Activated CD8-positive, alpha-beta memory T cell treated with anti-CD3 and anti-CD28 coated beads for 1 hour (primary cell): Measurements from ENCODE around the gene CALML6.
"Not testable (repeated sequence)": the region's sequence is repeated elsewhere in the genome, so short reads cannot be mapped to it uniquely, and the experiment has no call there.

Source experiments
- DNase-seq, 2 donors: peaks; one replicate each; pipeline ENCODE4 v3.0.0-alpha.2; 2020; ENCODE audit warnings: low read depth in 1 of 2; ENCODE audit errors: extremely low read depth in 1 of 2

Gene CALML6

GRCh38 chr1:1924386-1924785 is 9.3 kb downstream of the CALML6 start:
- DNase-seq = no peak

GRCh38 chr1:1924849-1925248 is 9.8 kb downstream of the CALML6 start:
- no peak for DNase-seq

- no peak for DNase-seq
These were observed 10.6 kb downstream of the CALML6 start for GRCh38 chr1:1925437-1926345.

GRCh38 chr1:1926346-1926811 is 11.3 kb downstream of the CALML6 start:
- no peak for DNase-seq

GRCh38 chr1:1926886-1927660 is 12.0 kb downstream of the CALML6 start:
- no peak for DNase-seq

- no peak for DNase-seq
These were observed 12.7 kb downstream of the CALML6 start for GRCh38 chr1:1927751-1928150.

- no peak for DNase-seq
These were observed 13.4 kb downstream of the CALML6 start for GRCh38 chr1:1928231-1929101.

GRCh38 chr1:1929102-1929638 is 14.1 kb downstream of the CALML6 start:
- DNase-seq = no peak

GRCh38 chr1:1929639-1930545 is 14.8 kb downstream of the CALML6 start:
- DNase-seq = no peak

GRCh38 chr1:1934848-1935247 is 19.8 kb downstream of the CALML6 start:
- DNase-seq = not testable (repeated sequence)

- DNase-seq = no peak
These were observed 22.0 kb downstream of the CALML6 start for GRCh38 chr1:1937061-1937460.

GRCh38 chr1:1937549-1938275 is 22.7 kb downstream of the CALML6 start:
- DNase-seq = no peak

- DNase-seq = no peak
These were observed 23.2 kb downstream of the CALML6 start for GRCh38 chr1:1938276-1938573.

GRCh38 chr1:1938613-1939295 is 23.7 kb downstream of the CALML6 start:
- no peak for DNase-seq

- DNase-seq = no peak
These were observed 24.4 kb downstream of the CALML6 start for GRCh38 chr1:1939296-1940122.

GRCh38 chr1:1940123-1940425 is 25.0 kb downstream of the CALML6 start:
- no peak for DNase-seq

- DNase-seq = no peak
These were observed 26.3 kb downstream of the CALML6 start for GRCh38 chr1:1941211-1941841.
